ENCODE measurements around the gene RHOG. TPM values are rescaled to one million over a fixed set of nuclear protein-coding genes. Genes with fewer than 3 reads are reported as not detected.
"Not testable (repeated sequence)": the region's sequence is repeated elsewhere in the genome, so short reads cannot be mapped to it uniquely, and the experiment has no call there.

Gene RHOG
- total RNA-seq, 2 donors from 2014 or later = 59.8 to 63.3 TPM

- Histone ChIP-seq H3K4me1 (peaks cover 9% of the 10 kb centered on the region), H3K9ac (ENCODE audit: low read depth in 2 of 2, low read length in 2 of 2) (peak overlapping the region; percentile 93 to 99)
- no peak for DNase-seq
These were observed 43.9 kb downstream of the RHOG start for GRCh38 chr11:3796801-3797328.

GRCh38 chr11:3796346-3796745 is 44.4 kb downstream of the RHOG start:
- intact Hi-C loops (cut with DNase I) = no loop called here
- no peak for DNase-seq
- Histone ChIP-seq H3K4me3 (peak overlapping the region; percentile 75), H3K27me3 (no peaks in the 10 kb centered on the region), H3K9ac (ENCODE audit: low read depth in 2 of 2, low read length in 2 of 2) (peak overlapping the region; percentile 48 to 93), H3K27ac (peak overlapping the region; percentile 88), H3K36me3 (no peaks in the 10 kb centered on the region), H3K4me1 (peaks cover 9% of the 10 kb centered on the region), H3K9me3 (no peaks in the 10 kb centered on the region)
- TF ChIP-seq CTCF (IDR thresholded peaks at IDR 0.05) = no peak

More at GRCh38 chr11:3796801-3797328, 43.9 kb downstream of the RHOG start:
- no peaks in the 10 kb centered on the region for H3K9me3 ChIP-seq
- no peaks in the 10 kb centered on the region for H3K27me3 ChIP-seq
- intact Hi-C loops (cut with DNase I) = no loop called here
- no peak for TF ChIP-seq CTCF (IDR thresholded peaks at IDR 0.05)
- H3K27ac ChIP-seq = peak overlapping the region; percentile 88
- H3K4me3 ChIP-seq = peak overlapping the region; percentile 75
- H3K36me3 ChIP-seq = no peaks in the 10 kb centered on the region

- no peak for DNase-seq
- Histone ChIP-seq H3K36me3 (no peaks in the 10 kb centered on the region), H3K4me1 (peaks cover 9% of the 10 kb centered on the region), H3K9ac (ENCODE audit: low read depth in 2 of 2, low read length in 2 of 2) (peak overlapping the region in 1 of 2 donors; percentile 93), H3K4me3 (peak overlapping the region; percentile 75), H3K9me3 (no peaks in the 10 kb centered on the region), H3K27ac (no peak overlapping the region), H3K27me3 (no peaks in the 10 kb centered on the region)
- no peak for TF ChIP-seq CTCF (IDR thresholded peaks at IDR 0.05)
- intact Hi-C loops (cut with DNase I) = no loop called here
These were observed 44.8 kb downstream of the RHOG start for GRCh38 chr11:3796002-3796311.

- Histone ChIP-seq H3K4me1 (peaks cover 9% of the 10 kb centered on the region), H3K36me3 (no peaks in the 10 kb centered on the region), H3K4me3 (peak overlapping the region; percentile 75), H3K9me3 (no peaks in the 10 kb centered on the region), H3K27me3 (no peaks in the 10 kb centered on the region), H3K9ac (ENCODE audit: low read depth in 2 of 2, low read length in 2 of 2) (no peak overlapping the region), H3K27ac (no peak overlapping the region)
- DNase-seq = no peak
- intact Hi-C loops (cut with DNase I) = no loop called here
- no peak for TF ChIP-seq CTCF (IDR thresholded peaks at IDR 0.05)
These were observed 45.4 kb downstream of the RHOG start for GRCh38 chr11:3795131-3796001.

GRCh38 chr11:3794387-3794786 is 46.4 kb downstream of the RHOG start:
- intact Hi-C loops (cut with DNase I); H3K4me3 ChIP-seq; H3K4me1 ChIP-seq; DNase-seq; H3K27ac ChIP-seq; H3K27me3 ChIP-seq; H3K36me3 ChIP-seq; H3K9me3 ChIP-seq: not testable (repeated sequence)
- H3K9ac ChIP-seq (ENCODE audit: low read depth in 2 of 2, low read length in 2 of 2) = peak overlapping the region in 1 of 2 donors; percentile 18

All from colonic mucosa (tissue), 4 donors.